ENCODE measurements around the gene NEU2.
"Not testable (repeated sequence)": the region's sequence is repeated elsewhere in the genome, so short reads cannot be mapped to it uniquely, and the experiment has no call there.

Gene NEU2

DNA sequence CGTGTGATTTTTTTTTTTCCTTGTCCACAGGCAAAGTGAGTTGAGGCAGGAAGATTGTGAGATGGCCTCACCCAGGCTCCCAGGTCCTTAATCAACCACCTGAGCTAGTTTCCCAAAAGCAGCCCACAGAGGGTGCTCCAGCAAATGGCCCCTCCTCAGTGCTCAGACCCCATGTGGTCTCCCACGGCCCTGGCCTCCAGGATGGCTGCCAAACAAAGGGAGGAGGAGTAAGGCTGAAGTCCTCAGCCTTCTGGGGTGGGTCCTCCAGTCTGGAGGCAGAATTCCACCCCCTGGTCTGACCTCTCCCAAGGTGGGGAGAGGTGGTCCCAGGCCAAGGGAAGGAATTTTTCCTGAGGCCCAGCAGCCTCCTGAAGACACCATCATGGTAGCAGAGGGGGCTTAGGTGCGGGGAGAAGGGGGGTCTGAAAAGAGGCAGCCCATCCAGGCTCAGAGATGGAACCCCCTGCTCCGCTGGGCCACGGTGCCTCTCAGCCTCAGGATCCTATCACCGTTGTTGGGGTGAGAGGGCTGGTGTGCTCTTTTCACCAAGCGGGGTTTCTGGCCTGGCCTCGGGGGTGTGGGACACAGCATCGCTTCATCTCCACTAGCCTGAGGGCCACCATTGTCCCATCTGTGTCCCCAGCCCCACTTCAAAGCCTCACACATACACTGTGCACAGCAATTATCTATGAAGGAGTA, 21.8 kb upstream of the NEU2 start:
- DNase-seq (ENCODE audit: low spot score), result no peak

DNA sequence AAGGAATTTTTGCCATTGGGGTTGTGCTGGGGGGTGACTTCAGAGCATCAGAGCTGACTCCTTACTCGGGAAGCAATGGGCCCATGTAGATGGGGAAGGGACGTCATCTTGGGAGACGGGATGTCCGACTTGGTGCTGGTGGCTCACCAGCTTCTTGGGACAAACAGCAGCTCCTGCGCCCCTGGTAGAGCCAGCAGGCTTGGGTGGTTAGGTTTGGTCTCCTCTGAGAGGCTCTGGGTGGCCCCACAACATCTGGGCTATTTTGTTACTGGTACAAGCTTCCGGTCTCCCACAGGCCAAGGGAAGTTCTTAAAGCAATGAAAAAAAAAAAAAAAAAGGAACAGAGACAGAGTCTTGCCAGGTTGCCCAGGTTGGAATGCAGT, 21.2 kb upstream of the NEU2 start:
- DNase-seq (ENCODE audit: low spot score), result no peak

DNA sequence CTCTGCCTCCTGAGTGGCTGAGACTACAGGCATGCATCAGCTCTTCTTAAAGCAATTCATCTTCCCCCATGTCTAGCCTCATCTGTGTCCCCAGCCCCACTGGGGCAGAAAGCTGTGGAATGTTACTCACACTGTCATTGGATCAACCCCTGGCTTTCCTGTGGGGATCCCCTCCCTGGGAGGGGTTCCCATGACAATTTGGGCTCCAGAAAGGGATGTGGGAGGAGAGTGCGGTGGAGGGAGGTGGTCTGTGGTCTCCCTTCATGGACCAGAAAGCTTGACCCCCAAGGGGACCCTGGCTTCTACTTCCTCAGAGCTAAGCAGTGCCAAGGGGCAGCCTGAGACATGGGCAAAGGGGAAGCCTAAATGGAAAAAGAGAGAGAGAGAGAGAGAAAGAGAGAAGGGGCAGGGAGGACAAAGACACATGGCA, 20.8 kb upstream of the NEU2 start:
- DNase-seq (ENCODE audit: low spot score), result no peak

DNA sequence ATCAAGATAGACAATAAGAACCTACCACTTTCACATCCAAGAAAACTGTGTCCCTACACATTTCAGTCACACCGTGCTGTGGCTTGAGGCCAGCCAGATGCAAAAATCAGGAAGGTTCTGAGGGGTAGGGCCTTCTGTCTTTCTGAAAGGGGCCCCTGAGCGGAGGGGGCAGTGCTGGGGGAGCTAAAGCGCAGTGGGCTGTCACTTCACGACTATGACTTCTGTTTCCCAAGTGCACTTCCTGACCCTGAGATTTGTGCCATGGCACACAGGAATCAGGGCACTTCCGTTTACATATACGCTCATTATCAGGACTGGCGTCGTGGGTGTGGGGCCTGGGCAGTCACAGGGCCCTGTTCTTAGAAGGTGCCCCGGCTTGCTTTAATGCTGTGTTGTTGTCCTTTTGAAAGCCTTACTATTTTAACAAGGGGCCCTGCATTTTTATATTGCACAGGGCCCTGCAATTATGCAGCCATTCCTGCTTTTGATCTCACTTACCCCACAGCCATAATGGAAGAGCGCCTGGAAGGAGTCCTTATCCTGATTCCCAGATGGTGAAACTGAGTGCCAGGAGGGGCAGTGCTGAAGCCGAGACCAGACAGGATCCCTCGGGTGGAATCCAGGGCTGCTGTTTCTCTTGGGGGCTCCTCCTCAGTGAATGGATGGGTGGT, 20.0 kb upstream of the NEU2 start:
- no peak for DNase-seq (ENCODE audit: low spot score)

DNA sequence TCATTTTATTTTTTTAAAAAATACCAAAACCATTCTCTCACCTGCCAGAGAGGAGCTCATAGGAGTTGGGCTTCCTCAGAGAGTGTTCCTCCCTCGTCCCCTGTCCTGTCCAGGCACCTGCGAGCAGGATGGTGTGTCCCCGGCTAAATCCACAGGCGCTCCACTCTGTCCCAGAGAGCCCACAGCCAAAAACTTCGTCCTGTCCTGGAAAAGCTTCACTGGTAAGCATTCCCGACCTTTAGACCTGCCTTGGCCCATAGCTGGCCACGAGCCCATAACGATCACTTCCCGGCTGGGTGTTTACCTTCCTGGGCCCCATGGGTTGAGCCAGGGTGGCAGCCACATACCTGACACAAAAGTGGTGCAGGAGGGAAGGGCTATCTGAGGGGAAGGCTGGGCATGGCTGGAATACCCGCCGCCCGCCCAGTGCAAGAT, 19.4 kb upstream of the NEU2 start, which contains the start of gene NGEF:
Gene NGEF, minus strand, starts transcription at position 230 of the 435 bp plus-strand sequence. CDS start 38,366 bp downstream, outside the sequence.
- DNase-seq (ENCODE audit: low spot score), result no peak

DNA sequence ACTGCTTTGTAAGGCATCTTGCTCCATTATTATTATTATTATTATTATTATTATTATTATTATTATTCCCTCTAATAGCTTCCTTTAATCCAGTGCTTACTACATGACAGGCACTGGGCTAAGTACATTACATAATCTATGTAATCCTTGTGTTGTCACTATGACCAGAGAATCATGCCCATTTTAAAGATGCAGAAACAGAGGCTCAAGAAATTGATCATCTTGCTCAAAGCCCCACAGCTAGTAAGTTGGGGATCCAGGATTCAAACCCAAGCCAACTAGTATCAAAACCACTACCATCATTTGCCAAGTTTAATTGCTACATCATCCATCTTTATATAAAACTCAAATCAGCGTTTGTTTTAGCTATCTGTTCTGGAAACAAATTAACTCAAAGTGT, 18.8 kb upstream of the NEU2 start:
- no peak for DNase-seq (ENCODE audit: low spot score)

DNA sequence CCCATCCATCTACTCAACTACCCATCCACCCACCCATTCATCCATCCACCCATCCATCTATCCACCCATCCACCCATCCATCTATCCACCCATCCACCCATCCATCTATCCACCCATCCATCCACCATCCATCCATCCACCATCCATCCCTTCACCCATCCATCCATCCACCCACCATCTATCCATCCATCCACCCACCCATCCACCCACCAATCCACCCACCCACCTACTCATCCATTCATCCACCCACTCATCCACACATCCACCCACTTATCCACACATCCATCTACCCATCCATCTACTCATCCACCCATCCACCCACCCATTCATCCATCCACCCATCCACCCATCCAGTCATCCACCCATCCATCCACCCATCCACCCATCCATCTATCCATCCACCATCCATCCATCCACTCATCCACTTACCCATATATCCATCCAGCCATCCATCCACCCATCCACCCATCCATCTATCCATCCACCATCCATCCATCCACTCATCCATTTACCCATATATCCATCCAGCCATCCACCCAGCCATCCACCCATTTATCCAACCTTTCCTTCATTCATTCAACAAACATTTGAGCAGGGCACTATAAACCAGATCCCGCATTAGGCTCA, 17.3 kb upstream of the NEU2 start:
- DNase-seq (ENCODE audit: low spot score), result no peak

DNA sequence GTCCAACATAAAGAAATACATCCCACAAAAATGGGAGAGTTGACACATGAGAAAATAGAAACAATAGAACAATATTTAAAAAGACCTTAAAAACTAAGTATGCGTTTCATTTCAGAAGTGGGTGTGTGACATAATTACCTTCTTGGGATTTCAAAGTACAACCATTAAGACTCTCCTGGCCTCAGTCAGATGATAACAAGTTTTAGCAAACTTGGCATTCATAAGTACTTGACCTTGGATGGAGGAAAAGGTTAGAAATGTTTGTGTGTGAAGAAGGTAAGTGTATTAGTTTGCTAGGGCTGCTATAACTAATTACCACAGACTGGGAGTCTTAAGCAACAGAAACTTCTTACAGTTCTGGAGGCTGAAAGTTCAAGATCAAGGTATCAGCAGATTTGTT, 14.5 kb upstream of the NEU2 start:
- DNase-seq (ENCODE audit: low spot score), result no peak

DNA sequence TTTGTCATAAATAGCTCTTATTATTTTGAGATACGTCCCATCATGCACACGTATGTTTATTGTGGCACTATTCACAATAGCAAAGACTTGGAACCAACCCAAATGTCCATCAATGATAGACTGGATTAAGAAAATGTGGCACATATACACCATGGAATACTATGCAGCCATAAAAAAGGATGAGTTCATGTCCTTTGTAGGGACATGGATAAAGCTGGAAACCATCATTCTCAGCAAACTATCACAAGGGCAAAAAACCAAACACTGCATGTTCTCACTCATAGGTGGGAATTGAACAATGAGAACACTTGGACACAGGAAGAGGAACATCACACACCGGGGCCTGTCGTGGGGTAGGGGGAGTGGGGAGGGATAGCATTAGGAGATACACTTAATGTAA, 12.9 kb upstream of the NEU2 start:
- not testable (repeated sequence) for DNase-seq (ENCODE audit: low spot score)

DNA sequence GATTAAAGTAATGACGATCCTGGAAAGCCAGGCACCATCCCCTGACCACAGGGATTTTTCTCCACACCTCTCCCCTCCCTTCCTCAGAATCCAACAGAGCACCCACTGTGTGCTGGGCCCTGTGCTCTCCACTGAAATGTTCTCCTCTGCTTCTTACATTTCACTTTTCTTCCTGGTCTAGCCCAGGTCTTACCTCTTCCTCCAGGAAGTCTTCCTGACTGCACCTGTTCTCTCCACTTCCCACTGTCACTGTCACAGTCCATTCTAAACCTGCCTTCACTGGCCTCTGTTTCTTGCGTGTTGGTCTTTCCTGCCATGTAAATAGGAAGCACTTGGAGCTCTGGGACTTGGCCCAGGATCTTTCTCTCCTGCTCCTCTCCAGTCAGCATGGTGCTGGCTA, 12.0 kb upstream of the NEU2 start:
- no peak for DNase-seq (ENCODE audit: low spot score)

DNA sequence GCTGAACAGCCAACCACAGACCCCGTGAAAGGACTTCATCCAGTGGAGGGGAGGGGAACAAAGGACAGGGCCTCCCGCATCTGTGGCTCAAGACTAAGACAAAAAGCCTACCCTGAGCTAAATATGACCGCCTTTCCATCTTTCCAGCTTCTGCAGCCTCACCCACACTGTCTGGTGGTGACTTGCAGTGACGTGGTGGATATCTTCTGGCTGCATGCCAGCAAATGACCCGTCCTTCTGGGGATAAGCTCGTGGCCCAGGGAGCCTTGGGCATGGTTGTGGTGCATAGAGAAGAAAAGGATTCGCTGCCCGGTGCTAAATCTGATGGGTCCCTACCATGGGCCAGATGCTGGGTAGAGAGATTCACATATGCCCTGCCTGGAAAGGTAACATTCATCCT, 10.7 kb upstream of the NEU2 start:
- DNase-seq (ENCODE audit: low spot score), result no peak

DNA sequence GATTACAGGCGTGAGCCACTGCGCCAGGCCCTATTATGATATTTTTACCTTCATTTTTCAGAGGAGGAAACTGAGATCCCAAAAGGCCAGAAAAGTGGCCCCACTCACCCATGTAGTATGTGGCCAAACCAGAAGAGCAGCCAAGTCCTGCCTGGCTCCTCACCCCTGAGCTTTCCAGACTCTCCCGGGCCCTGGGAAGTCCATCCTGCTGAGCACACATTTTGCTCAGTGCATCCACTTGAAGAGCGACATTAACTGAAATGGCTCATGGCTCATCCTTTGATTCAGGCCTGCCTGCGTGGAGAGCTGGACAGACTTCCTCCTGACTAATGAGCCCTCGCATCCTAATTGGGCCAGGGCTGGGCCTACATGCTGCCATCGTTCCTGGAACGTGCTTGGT, 9.9 kb upstream of the NEU2 start:
- DNase-seq (ENCODE audit: low spot score), result no peak

DNA sequence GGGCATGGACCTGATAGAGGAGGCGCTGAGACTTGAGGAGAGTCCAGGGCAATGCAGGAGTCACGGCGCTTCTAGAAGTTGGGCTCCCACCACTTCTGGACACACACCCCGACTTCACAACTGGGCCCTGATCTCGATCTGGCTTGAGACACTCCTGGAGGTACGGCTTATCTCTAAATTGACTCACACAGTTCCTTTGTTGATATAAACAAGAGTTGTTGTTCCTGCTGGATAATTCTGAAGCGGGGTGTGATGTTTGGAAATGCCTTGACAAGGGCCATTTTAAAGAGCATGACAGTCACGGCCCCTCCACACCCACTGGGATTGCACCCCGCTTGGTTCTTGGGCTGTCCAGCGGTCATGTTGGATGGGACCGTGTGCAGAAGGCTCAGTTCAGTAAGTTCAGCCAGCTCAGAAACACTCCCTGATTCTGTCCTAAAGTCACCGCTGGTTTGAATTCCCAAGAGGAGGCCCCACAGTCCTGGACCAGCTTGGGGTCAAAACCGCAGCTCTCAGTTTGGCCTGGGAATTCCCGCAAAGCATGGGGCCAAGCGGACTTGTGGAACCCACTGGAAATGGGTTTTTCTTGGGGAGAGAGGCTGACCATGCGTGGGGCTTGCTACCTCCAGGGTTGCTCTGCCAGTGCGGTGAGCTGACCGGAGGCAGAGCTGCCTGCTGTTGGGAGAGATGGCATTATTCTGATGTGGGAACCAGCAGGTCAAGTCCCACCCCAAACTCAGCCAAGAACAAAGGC, 9.3 kb upstream of the NEU2 start:
- no peak for DNase-seq (ENCODE audit: low spot score)

DNA sequence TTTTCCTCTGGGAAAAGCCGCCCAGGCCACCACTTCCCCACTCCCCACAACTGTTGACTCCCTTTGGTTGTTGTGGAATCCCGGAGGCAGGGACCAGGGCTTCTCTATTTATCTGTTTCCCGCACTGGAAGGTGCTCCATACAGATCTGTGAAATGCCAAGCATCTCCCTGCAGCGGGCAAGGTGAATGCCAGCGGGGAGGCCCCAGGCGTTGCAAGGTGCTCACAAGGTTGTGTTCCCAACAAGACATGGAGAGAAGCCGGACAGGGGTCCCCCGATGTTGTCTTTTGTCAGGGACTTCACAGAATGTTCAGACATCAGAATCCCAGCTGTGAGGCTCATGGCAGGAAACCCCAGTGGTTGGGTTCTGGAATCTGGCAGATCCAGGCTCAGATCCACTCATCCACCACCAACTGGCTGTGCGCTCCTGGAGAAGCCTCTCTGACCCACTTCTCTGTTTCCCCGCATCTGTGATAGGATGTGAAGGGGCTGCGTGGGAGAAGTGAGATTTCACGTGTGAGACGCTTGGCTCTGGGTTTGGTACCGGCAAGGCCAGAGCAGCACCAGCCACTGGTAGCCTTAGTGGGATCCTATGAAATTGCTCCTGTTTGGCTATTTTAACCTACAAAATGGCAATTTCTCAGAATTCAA, 8.6 kb upstream of the NEU2 start:
- no peak for DNase-seq (ENCODE audit: low spot score)

DNA sequence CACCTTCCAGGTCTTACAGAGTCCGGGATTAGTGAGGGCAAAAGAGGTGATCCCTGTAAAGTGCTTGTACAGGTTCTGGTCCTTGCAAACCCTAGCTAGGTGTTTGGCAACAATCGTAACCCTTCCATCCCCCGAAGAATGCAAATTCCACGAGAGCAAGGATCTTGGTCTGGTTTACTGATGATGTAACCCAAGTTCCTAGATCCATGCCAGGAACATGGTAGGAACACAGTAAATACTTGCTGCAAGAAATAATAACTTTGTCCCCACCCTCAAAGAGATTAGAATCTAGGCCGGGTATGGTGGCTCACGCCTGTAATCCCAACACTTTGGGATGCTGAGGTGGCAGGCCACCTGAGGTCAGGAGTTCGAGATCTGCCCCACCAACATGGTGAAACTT, 6.8 kb upstream of the NEU2 start:
- DNase-seq (ENCODE audit: low spot score), result no peak

DNA sequence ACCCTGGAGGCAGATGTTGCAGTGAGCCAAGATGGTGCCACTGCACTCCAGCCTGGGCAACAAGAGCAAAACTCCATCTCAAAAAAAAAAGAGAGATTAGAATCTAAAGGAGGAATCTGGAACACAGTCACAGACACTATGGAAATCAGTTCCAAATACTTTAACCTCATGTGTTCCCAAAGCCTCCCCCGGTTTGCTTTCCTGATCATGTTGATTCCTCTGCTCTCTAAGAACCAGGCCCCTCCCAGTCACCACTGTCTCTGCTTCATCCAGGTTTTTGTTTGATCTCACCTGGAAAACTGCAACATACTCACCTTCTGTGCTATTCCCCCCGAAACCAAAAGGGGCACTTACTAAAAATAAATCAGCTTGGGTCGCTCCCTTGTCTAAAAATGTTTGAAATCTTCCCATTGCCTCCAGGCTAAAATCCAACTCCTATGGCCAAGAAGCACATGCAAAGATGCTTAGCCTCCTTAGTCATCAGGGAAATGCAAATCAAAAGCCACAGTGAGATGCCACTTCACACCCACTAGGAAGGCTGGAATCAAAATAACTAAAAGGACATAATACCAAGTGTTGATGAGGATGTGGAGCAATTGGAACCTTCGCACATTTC, 6.2 kb upstream of the NEU2 start:
- no peak for DNase-seq (ENCODE audit: low spot score)

DNA sequence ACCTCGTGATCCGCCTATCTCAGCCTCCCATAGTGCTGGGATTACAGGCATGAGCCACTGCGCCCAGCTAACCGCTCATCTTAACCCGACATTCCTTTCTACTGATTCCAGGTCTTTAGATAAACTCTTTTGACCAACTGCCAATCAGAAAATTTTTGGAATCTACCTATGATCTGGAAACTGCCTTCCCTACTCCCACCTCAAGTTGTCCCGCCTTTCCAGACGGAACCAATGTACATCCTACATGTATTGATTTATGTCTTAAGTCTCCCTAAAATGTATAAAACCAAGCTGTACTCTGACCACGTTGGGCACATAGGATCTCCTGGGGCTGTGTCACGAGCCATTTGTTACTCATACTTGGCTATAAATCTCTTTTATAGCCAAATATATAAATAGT, 3.2 kb upstream of the NEU2 start:
- no peak for DNase-seq (ENCODE audit: low spot score)

DNA sequence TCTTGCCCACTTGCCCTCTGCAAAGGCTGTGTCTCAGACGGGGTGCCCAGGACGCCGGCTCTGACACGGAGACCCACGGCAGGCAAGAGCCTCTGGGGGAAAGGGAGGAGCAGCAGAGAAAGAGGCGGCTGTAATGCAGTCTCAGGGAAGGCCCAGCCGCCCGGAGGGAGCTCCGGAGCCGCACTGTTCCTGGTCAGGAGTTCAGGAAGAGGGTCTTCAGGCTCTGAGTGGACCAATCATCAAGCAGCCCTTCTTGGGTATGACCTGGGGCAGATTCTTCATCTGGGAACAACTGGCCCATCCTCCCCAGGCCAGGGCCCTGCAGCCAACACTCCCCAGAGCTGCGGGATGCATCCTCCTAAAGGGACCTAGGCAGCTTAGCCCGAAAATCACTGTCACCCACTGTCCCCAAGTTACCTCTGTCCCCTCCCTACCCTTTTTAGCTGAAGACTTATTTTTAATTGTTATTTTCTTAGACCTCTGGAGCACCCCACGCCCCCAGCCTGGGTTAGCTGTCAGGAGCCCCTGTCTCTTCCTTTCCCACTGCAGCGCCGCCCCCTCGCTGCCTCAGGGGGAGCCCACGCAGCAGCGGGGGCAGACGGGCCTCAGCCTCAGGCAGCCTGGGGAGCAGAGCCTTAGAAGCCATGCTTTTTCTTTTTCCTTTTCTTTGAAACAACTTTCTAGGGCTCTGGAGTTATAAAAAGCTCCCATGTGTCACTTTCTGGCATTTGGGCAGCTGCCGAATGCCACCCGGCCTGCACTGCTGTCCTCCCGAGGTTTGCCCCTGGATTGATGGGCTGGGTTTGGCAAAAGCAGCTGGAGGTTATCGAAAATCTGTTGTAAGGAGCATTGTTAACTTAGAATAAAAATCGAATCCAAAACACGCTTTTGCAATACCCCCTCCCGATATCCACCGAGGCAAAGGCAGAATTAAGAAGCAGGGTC, 644 bp upstream of the NEU2 start:
- DNase-seq (ENCODE audit: low spot score), result no peak

DNA sequence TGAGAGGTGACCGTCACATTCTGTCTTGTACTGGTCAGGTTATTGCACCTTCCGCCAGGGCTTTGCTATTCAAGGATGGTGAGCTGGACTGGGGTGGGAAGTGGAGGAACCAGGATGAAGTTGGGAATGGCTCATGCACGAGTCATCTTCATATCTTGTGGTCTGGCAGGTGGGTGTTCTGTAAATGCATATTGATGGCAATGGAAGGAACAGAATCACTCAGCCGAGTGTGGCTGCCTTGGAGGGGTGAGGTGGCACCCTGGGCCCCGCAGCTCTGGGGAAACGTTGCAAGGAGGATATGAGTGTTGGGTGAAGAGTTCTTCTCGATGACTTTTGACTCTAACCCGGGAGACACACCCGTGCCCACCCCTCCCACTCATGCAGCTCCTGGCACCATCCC, 1.2 kb downstream of the NEU2 start:
- no peak for DNase-seq (ENCODE audit: low spot score)

DNA sequence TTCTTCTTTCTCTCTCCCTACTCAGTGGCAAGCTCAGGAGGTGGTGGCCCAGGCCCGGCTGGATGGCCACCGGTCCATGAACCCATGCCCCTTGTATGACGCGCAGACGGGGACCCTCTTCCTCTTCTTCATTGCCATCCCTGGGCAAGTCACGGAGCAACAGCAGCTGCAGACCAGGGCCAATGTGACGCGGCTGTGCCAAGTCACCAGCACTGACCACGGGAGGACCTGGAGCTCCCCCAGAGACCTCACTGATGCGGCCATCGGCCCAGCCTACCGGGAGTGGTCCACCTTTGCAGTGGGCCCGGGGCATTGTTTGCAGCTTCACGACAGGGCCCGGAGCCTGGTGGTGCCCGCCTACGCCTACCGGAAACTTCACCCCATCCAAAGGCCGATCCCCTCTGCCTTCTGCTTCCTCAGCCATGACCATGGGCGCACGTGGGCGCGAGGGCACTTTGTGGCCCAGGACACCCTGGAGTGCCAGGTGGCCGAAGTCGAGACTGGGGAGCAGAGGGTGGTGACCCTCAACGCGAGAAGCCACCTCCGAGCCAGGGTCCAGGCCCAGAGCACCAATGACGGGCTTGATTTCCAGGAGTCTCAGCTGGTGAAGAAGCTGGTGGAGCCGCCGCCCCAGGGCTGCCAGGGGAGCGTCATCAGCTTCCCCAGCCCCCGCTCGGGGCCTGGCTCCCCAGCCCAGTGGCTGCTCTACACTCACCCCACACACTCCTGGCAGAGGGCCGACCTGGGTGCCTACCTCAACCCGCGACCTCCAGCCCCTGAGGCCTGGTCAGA, 1.8 kb downstream of the NEU2 start:
- no peak for DNase-seq (ENCODE audit: low spot score)
